22Rv1 (cell line): ENCODE measurements around the gene DNAH10.

Experiments used
- ZFX ChIP-seq: fragments of 450-650 bp; IDR thresholded peaks from 2 replicates; pipeline ENCODE4 v1.6.1; 2017; ENCODE audit warnings: antibody characterized with exemption, borderline replicate concordance
- TF ChIP-seq, protein P1 (sequence below): fragments of 450-650 bp; IDR thresholded peaks from 2 replicates; pipeline ENCODE4 v1.5.1; 2017; ENCODE audit warnings: mild to moderate bottlenecking

DNA sequence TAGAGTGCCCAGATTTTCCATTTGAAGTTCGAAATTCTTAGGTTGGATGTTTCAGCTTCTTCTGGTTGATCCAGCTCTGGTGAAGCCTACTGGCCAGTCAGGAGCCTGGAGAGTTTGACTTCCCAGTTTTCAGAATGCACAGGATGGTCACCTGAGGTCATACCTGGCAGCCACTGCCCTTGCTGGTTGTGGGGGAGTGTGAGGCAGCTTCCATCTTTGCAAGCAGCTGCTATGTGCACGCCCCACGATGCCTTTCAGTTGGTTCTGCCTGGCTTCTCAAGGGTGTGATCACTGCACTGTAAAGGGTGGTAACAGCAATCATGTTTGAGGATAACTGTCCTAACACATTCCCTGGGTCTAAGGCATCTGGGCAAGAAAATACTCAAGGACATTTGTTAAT lies 195.1 kb downstream of the DNAH10 start:
- TF ChIP-seq, protein P1, sequence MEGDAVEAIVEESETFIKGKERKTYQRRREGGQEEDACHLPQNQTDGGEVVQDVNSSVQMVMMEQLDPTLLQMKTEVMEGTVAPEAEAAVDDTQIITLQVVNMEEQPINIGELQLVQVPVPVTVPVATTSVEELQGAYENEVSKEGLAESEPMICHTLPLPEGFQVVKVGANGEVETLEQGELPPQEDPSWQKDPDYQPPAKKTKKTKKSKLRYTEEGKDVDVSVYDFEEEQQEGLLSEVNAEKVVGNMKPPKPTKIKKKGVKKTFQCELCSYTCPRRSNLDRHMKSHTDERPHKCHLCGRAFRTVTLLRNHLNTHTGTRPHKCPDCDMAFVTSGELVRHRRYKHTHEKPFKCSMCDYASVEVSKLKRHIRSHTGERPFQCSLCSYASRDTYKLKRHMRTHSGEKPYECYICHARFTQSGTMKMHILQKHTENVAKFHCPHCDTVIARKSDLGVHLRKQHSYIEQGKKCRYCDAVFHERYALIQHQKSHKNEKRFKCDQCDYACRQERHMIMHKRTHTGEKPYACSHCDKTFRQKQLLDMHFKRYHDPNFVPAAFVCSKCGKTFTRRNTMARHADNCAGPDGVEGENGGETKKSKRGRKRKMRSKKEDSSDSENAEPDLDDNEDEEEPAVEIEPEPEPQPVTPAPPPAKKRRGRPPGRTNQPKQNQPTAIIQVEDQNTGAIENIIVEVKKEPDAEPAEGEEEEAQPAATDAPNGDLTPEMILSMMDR = no peak
- no peak for TF ChIP-seq ZFX
